GM20000 (cell line): ENCODE data around the gene OSBPL10.

Experiments
- DNase-seq: peaks from one replicate; pipeline ENCODE4 v3.0.0; 2012; ENCODE audit warnings: low spot score
- CTCF ChIP-seq: IDR thresholded peaks from 2 replicates; pipeline ENCODE4 v1.5.1; 2012; ENCODE audit warnings: mild to moderate bottlenecking, control low read depth; ENCODE audit errors: extremely low read depth, missing control alignments

The OSBPL10 gene

GRCh38 chr3:31985831-31986230 lies 4.8 kb upstream of the OSBPL10 start:
- no peak for TF ChIP-seq CTCF
- no peak for DNase-seq

- no peak for TF ChIP-seq CTCF
- no peak for DNase-seq
These were observed 3.3 kb upstream of the OSBPL10 start for GRCh38 chr3:31984321-31984720.

- peak; percentile 54 for DNase-seq
- no peak for TF ChIP-seq CTCF
These were observed 394 bp downstream of the OSBPL10 start for GRCh38 chr3:31980530-31981205.

- no peak for TF ChIP-seq CTCF
- peak; percentile 65 for DNase-seq
These were observed 1.9 kb downstream of the OSBPL10 start for GRCh38 chr3:31979001-31979697.

- no peak for TF ChIP-seq CTCF
- DNase-seq = no peak
These were observed 2.5 kb downstream of the OSBPL10 start for GRCh38 chr3:31978553-31978952.

GRCh38 chr3:31977736-31978135 lies 3.3 kb downstream of the OSBPL10 start:
- TF ChIP-seq CTCF = no peak
- DNase-seq = no peak

- TF ChIP-seq CTCF = no peak
- DNase-seq = no peak
These were observed 4.8 kb downstream of the OSBPL10 start for GRCh38 chr3:31976302-31976701.
